Endothelial cell of umbilical vein (primary cell): ENCODE results near the gene TRIM36. TPM values are rescaled to one million over a fixed set of nuclear protein-coding genes. Genes with fewer than 3 reads are reported as not detected.

Source experiments
- BruUV-seq: library from RNA; stranded (reverse); fragments of 400-500 nt; replicated peaks from 2 replicates; lab custom pipeline; 2021; lab: Mats Ljungman, UMichigan
- CTCF ChIA-PET: fragments of 300-600, 350-600 bp; sonication (Branson Sonifier 250); formaldehyde crosslinking; loops from one replicate; lab custom pipeline; 2021; ENCODE audit warnings: antibody characterized with exemption, inconsistent platforms; lab: Charles Lee
- POLR2A ChIA-PET: fragments of 300-600, 350-600 bp; sonication (Branson Sonifier 250); formaldehyde crosslinking; loops from one replicate; lab custom pipeline; 2021; ENCODE audit warnings: antibody characterized with exemption, inconsistent platforms; lab: Charles Lee
- DNase-seq: peaks from one replicate; pipeline ENCODE4 v3.0.0-alpha.2; 2011; ENCODE audit warnings: low read depth, low spot score
- FAIRE-seq: peaks from 2 replicates; lab custom pipeline; 2011; peaks lifted over from hg19 to GRCh38; lab: Jason Lieb, UNC
- H2AFZ ChIP-seq: 2 replicates; pipeline ENCODE4 v1.6.0; 2012; ENCODE audit warnings: low read depth, low read length, control low read depth, inconsistent platforms
- H3K27ac ChIP-seq: 2 replicates; pipeline ENCODE4 v1.5.1; 2011; ENCODE audit warnings: low read depth, mild to moderate bottlenecking, control low read depth, low read length, moderate library complexity; ENCODE audit not compliant: insufficient read depth
- H3K27me3 ChIP-seq, 2 experiments: 2 replicates each; pipeline versions ENCODE4 v1.6.0 to v1.6.1; 2011; ENCODE audit warnings: low read length in 2 of 2, mixed read lengths in 1 of 2; ENCODE audit not compliant: control insufficient read depth in 2 of 2, insufficient read depth in 2 of 2
- H3K36me3 ChIP-seq, 2 experiments: 2 replicates in 1 of 2; 3 replicates in 1 of 2; pipeline ENCODE4 v1.5.1; 2011; ENCODE audit warnings: low read length in 2 of 2, mild to moderate bottlenecking in 1 of 2, moderate library complexity in 1 of 2; ENCODE audit not compliant: control insufficient read depth in 2 of 2, insufficient read depth in 2 of 2; ENCODE audit errors: extremely low read depth in 1 of 2
- H3K4me1 ChIP-seq: 3 replicates; pipeline ENCODE4 v1.5.1; 2011; ENCODE audit warnings: mild to moderate bottlenecking, low read length; ENCODE audit not compliant: control insufficient read depth, insufficient read depth; ENCODE audit errors: extremely low read depth
- H3K4me2 ChIP-seq: 2 replicates; pipeline ENCODE4 v1.6.1; 2011; ENCODE audit warnings: low read length, control low read depth, mixed read lengths; ENCODE audit not compliant: insufficient read depth
- H3K4me3 ChIP-seq, 3 experiments: fragments of 200-600 bp in 1 of 3; sonication (generic), shearing (Covaris generic) in 1 of 3; replicated peaks in 1 of 3; 2 replicates each; pipeline ENCODE4 v1.5.1; 2011 to 2016; ENCODE audit warnings: control low read depth in 3 of 3, low read length in 3 of 3, mild to moderate bottlenecking in 2 of 3, inconsistent platforms in 1 of 3, low read depth in 1 of 3, moderate library complexity in 1 of 3; ENCODE audit not compliant: insufficient read depth in 1 of 3
- H3K79me2 ChIP-seq: 2 replicates; pipeline ENCODE4 v1.6.0; 2012; ENCODE audit warnings: low read length, inconsistent platforms; ENCODE audit not compliant: control insufficient read depth, insufficient read depth
- H3K9ac ChIP-seq: replicated peaks from 2 replicates; pipeline ENCODE3; 2011; ENCODE audit warnings: low read length, control low read depth; ENCODE audit not compliant: insufficient read depth; ENCODE audit errors: extremely low read depth
- H3K9me1 ChIP-seq: replicated peaks from 3 replicates; pipeline ENCODE4 v1.6.0; 2011; ENCODE audit warnings: mild to moderate bottlenecking, low read length; ENCODE audit not compliant: control insufficient read depth, insufficient read depth; ENCODE audit errors: extremely low read depth
- H3K9me3 ChIP-seq: replicated peaks from 2 replicates; pipeline ENCODE4 v1.5.1; 2012; ENCODE audit warnings: low read length, inconsistent platforms; ENCODE audit not compliant: control insufficient read depth, insufficient read depth
- H4K20me1 ChIP-seq: replicated peaks from 2 replicates; pipeline ENCODE3; 2011; ENCODE audit warnings: mild to moderate bottlenecking, low read length; ENCODE audit not compliant: control insufficient read depth, insufficient read depth; ENCODE audit errors: extremely low read depth
- CTCF ChIP-seq, 2 donors: IDR thresholded peaks; 1 replicate in 1 of 2; 2 replicates in 1 of 2; pipeline ENCODE4 v1.5.1; 2011; ENCODE audit warnings: low read length in 2 of 2, mild to moderate bottlenecking in 2 of 2, moderate library complexity in 2 of 2, control low read depth in 1 of 2, inconsistent platforms in 1 of 2, low read depth in 1 of 2; ENCODE audit not compliant: insufficient read depth in 1 of 2; ENCODE audit errors: extremely low read depth in 1 of 2
- EZH2 ChIP-seq: IDR thresholded peaks from 2 replicates; pipeline ENCODE4 v1.6.1; 2012; ENCODE audit warnings: borderline replicate concordance, low read depth, mild to moderate bottlenecking, moderate library complexity, low read length, inconsistent platforms; ENCODE audit not compliant: severe bottlenecking
- FOS ChIP-seq: IDR thresholded peaks from 2 replicates; pipeline ENCODE4 v1.6.1; 2011; ENCODE audit warnings: mild to moderate bottlenecking, low read length, moderate library complexity, borderline replicate concordance; ENCODE audit not compliant: insufficient read depth
- GATA2 ChIP-seq: IDR thresholded peaks from 2 replicates; pipeline ENCODE4 v1.7.0; 2011; ENCODE audit warnings: low read depth, mild to moderate bottlenecking, moderate library complexity, mixed read lengths, low read length; ENCODE audit not compliant: insufficient read length, insufficient read depth
- JUN ChIP-seq: IDR thresholded peaks from 2 replicates; pipeline ENCODE4 v1.6.1; 2011; ENCODE audit warnings: borderline replicate concordance, low read depth; ENCODE audit not compliant: insufficient read length, insufficient read depth
- MAX ChIP-seq: IDR thresholded peaks from 2 replicates; pipeline ENCODE4 v1.6.1; 2011; ENCODE audit not compliant: insufficient read depth, insufficient read length
- MYC ChIP-seq: IDR thresholded peaks from one replicate; pipeline ENCODE4 v1.6.1; 2011; ENCODE audit warnings: mild to moderate bottlenecking, low read depth, low read length
- POLR2A ChIP-seq: IDR thresholded peaks from 2 replicates; pipeline ENCODE4 v1.6.1; 2012; ENCODE audit warnings: low read depth, mild to moderate bottlenecking, control low read depth, low read length
- POLR2AphosphoS5 ChIP-seq: IDR thresholded peaks from 2 replicates; pipeline ENCODE4 v1.6.1; 2012; ENCODE audit warnings: low read depth, mild to moderate bottlenecking, control low read depth, low read length, moderate library complexity; ENCODE audit not compliant: insufficient read depth
- dilution Hi-C: fragments of 300-500 bp; cut with MboI; formaldehyde crosslinking; loops from one replicate; pipeline ENCODE4 v1.15.0; 2019; ENCODE audit warnings: low sequenced_read_pairs; ENCODE audit not compliant: extremely low pct_ligation_motif_present
- intact Hi-C: fragments of 100-400 bp; cut with micrococcal nuclease; formaldehyde crosslinking; loops from one replicate; pipeline ENCODE4 v1.10.0; 2022
- polyA plus RNA-seq, 4 experiments: library from polyadenylated mRNA; depleted of rRNA in 3 of 4; stranded (reverse) in 3 of 4; unstranded in 1 of 4; fragments of >200 nt; gene quantifications; 2 replicates each; pipeline versions ENCODE4 v1.2.1 to v1.2.3, GENCODE V29; 2011 to 2012; ENCODE audit warnings: missing spikeins in 1 of 4
- total RNA-seq: library from RNA; stranded (reverse); gene quantifications from 2 replicates; pipeline ENCODE4 v1.2.3, GENCODE V29; 2021

Gene TRIM36
- total and polyA plus RNA-seq, 2 donors (not counting 3 experiments of a cell fraction or from before 2014, with no cell fraction given) = 0.76 to 1.2 TPM

- Histone ChIP-seq H3K27me3 (peaks cover 4 to 19% of the 10 kb centered on the region in 2 experiments), H3K4me3 (no peak overlapping the region), H3K4me1 (peaks cover 9% of the 10 kb centered on the region), H4K20me1 (no peaks in the 10 kb centered on the region), H3K9ac (no peak overlapping the region), H3K36me3 (no peaks in the 10 kb centered on the region), H3K9me3 (no peaks in the 10 kb centered on the region), H3K9me1 (no peaks in the 10 kb centered on the region), H3K27ac (no peak overlapping the region), H3K4me2 (no peak overlapping the region), H3K79me2 (no peaks in the 10 kb centered on the region), H2AFZ (no peak overlapping the region)
- CTCF ChIA-PET = no interaction called here
- no TSS peak for BruUV-seq
- FAIRE-seq = no peak
- dilution Hi-C loops (no loop called here), intact Hi-C loops (no loop called here)
- TF ChIP-seq POLR2A (no peak), MYC (no peak), JUN (no peak), EZH2 (no peak), MAX (no peak), FOS (no peak), POLR2AphosphoS5 (no peak), CTCF (IDR thresholded peaks at IDR 0.05; ENCODE audit: extremely low read depth in 1 of 2, insufficient read depth in 1 of 2, low read depth in 1 of 2, low read length in 2 of 2) (no peak), GATA2 (no peak)
- DNase-seq = no peak
- POLR2A ChIA-PET = no interaction called here
These were observed 3.9 kb downstream of the TRIM36 start for GRCh38 chr5:115165790-115166189.
